NT2/D1 (cell line): ENCODE data around the gene RBM42.

Source experiments
- DNase-seq: peaks from one replicate; pipeline ENCODE4 v3.0.0-alpha.2; 2011; ENCODE audit warnings: low read depth, low spot score
- H3K27me3 ChIP-seq: 2 replicates; pipeline ENCODE4 v1.6.0; 2011; ENCODE audit warnings: mild to moderate bottlenecking; ENCODE audit not compliant: insufficient read length, insufficient read depth
- H3K36me3 ChIP-seq: 2 replicates; pipeline ENCODE4 v1.6.1; 2011; ENCODE audit warnings: mild to moderate bottlenecking, low read length, mixed read lengths; ENCODE audit not compliant: insufficient read depth, insufficient read length
- H3K4me1 ChIP-seq: 2 replicates; pipeline ENCODE4 v1.5.1; 2011; ENCODE audit not compliant: insufficient read depth, insufficient read length
- H3K4me3 ChIP-seq: 2 replicates; pipeline ENCODE4 v1.5.1; 2011; ENCODE audit warnings: low read depth; ENCODE audit not compliant: insufficient read length
- H3K9ac ChIP-seq: 2 replicates; pipeline ENCODE4 v1.6.0; 2011; ENCODE audit warnings: low read depth; ENCODE audit not compliant: insufficient read length
- H3K9me3 ChIP-seq: 2 replicates; pipeline ENCODE4 v1.5.1; 2011; ENCODE audit warnings: mild to moderate bottlenecking, low read length; ENCODE audit not compliant: insufficient read depth
- SUZ12 ChIP-seq: IDR thresholded peaks from 2 replicates; pipeline ENCODE4 v1.6.1; 2011; ENCODE audit not compliant: insufficient read length, insufficient read depth; ENCODE audit errors: extremely low read depth
- YY1 ChIP-seq: IDR thresholded peaks from 2 replicates; pipeline ENCODE4 v1.6.1; 2011; ENCODE audit not compliant: insufficient read length, insufficient read depth
- ZNF274 ChIP-seq: IDR thresholded peaks from 2 replicates; pipeline ENCODE4 v1.6.1; 2011; ENCODE audit warnings: mild to moderate bottlenecking, low read depth, low read length

RBM42 gene

DNA sequence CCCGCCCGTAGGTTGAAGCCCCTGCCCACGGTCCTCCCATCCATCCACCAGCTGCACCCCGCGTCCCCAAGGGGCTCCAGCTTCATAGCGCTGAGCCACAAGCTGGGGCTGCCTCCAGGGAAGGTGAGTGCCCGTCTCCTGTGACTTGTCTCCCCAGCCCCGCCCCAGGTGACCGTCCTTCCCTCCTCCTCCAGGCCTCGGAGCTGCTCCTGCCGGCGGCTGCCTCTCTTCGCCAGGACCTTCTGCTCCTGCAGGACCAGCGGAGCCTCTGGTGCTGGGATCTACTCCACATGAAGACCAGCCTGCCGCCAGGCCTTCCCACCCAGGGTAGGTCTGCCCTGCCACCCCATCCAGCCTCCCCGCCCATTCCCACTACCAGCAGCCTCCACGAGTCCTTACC, 8.8 kb upstream of the RBM42 start:
- no peaks in the 10 kb centered on the region for H3K9me3 ChIP-seq
- H3K36me3 ChIP-seq = peaks cover 57% of the 10 kb centered on the region
- H3K27me3 ChIP-seq = no peaks in the 10 kb centered on the region
- TF ChIP-seq ZNF274 (no peak), SUZ12 (no peak), YY1 (no peak)
- no peak overlapping the region for H3K4me3 ChIP-seq
- no peaks in the 10 kb centered on the region for H3K4me1 ChIP-seq
- H3K9ac ChIP-seq = no peak overlapping the region
- no peak for DNase-seq

DNA sequence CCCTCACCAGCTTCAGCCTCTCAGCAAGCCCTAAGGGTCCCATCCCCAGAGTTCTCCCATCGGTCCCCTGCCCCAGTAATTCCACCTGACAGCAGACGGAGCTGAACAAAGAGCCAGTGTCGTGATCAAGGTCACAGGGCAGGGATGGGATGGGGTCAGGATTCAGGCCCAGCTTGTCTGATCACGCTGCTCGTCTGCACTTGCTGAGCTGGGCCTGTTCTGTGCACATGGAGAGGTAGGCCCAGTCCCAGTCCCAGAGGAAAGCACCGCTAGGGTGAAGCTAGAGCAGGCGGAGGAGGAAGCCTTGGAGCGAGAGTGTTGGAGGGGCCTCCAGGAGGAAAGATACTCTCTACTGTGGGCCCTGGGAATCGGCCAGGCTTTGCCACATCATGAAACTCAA, 7.1 kb upstream of the RBM42 start:
- no peaks in the 10 kb centered on the region for H3K27me3 ChIP-seq
- H3K4me1 ChIP-seq = no peaks in the 10 kb centered on the region
- peaks cover 49% of the 10 kb centered on the region for H3K36me3 ChIP-seq
- DNase-seq = no peak
- TF ChIP-seq SUZ12 = no peak
- TF ChIP-seq ZNF274 = no peak
- TF ChIP-seq YY1 = no peak
- H3K4me3 ChIP-seq = no peak overlapping the region
- H3K9me3 ChIP-seq = no peaks in the 10 kb centered on the region
- no peak overlapping the region for H3K9ac ChIP-seq

DNA sequence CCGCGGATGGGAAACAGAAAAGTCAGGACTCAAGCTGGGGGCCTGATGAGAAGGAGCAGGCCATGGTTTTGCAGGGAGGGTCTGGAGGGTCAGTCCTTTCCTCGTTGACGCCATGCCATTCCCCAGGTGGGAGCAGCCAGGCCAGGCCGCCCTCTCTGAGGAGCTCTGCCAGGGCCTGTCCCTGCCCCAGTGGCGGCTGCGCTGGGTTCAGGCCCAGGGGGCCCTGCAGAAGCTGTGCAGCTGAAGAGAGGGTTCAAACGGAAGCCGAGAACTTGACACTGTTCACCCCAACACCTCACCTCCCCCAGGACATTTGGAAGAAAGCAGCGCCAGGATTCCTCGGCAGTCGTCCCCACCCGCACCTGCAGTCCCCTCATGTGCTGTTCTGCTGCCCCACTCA, 6.1 kb upstream of the RBM42 start:
- no peak overlapping the region for H3K9ac ChIP-seq
- H3K36me3 ChIP-seq = peaks cover 42% of the 10 kb centered on the region
- H3K9me3 ChIP-seq = no peaks in the 10 kb centered on the region
- H3K4me3 ChIP-seq = no peak overlapping the region
- TF ChIP-seq SUZ12 = no peak
- no peak for TF ChIP-seq ZNF274
- no peak for TF ChIP-seq YY1
- H3K27me3 ChIP-seq = no peaks in the 10 kb centered on the region
- DNase-seq = no peak
- H3K4me1 ChIP-seq = no peaks in the 10 kb centered on the region

DNA sequence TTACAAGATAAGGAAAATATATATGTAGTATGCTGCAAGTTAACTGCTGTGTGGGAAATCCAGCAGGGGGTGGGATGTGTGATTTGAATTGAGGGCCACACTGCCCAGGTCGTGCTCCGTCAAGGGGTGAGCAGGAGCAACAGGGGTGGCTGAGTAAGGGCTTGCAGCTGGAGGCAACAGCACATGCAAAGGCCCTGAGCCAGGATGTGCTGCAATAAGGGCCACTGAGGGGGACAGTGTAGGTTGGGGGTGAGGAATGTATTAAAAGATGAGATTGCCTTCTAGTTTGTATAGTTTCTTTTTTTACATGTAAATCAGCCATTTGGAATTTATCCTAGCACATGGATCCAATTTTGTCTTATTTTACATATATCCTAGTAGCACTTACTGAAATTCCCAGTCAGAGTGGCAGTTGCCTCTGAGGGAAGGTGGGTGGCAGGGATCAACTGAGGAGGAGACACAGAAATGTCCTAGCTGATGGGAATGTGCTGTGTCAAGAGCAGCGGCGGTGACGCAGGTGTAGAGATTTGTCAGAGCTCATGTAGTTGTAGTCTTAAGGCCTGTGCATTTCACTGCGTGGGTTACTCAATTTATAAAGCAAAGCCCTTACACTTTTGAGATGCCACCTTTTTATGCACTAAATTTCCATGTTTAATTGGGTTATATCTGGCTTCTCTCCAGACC, 5.4 kb upstream of the RBM42 start:
- DNase-seq = no peak
- H3K9me3 ChIP-seq = no peaks in the 10 kb centered on the region
- no peaks in the 10 kb centered on the region for H3K27me3 ChIP-seq
- no peak for TF ChIP-seq YY1
- H3K36me3 ChIP-seq = peaks cover 36% of the 10 kb centered on the region
- no peak overlapping the region for H3K4me3 ChIP-seq
- H3K4me1 ChIP-seq = no peaks in the 10 kb centered on the region
- no peak overlapping the region for H3K9ac ChIP-seq

DNA sequence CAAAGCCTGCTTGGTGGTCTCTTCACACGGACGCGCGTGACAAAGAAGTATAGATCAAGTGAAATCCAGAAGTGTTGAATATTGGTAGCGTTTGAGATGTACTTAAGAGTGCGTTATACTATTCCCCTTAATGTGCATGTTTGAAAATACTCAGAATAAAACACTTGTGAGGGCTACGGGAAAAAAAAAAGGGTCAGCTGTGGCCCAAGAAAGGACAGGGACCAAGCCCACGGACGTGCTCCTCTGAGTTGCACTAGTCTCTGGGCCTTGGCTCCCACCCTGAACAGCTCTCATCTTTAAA, 622 bp upstream of the RBM42 start:
- Histone ChIP-seq H3K9ac (peak overlapping the region; percentile 66), H3K27me3 (no peaks in the 10 kb centered on the region), H3K4me1 (peaks cover 2% of the 10 kb centered on the region), H3K36me3 (peaks cover 29% of the 10 kb centered on the region), H3K9me3 (no peaks in the 10 kb centered on the region), H3K4me3 (peak overlapping the region; percentile 84)
- DNase-seq = no peak
- TF ChIP-seq SUZ12 = no peak
- no peak for TF ChIP-seq ZNF274

DNA sequence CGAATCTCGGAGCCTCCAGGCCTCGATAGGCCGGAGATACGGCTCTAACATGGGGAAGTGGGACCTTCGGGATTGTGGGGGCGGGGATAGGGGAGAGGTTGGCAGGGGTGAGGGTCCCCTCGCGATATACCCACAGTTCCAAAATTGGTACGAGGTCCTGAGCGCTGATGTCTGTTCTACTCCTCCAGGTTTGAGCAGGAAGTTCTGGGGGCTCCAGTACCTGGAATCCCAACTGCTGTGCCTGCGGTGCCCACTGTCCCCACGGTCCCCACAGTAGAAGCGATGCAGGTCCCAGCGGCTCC, 447 bp downstream of the RBM42 start:
- Histone ChIP-seq H3K36me3 (peaks cover 39% of the 10 kb centered on the region), H3K27me3 (no peaks in the 10 kb centered on the region), H3K4me1 (peaks cover 2% of the 10 kb centered on the region), H3K9me3 (no peaks in the 10 kb centered on the region), H3K4me3 (peak overlapping the region; percentile 84), H3K9ac (peak overlapping the region; percentile 85)
- TF ChIP-seq ZNF274 = no peak
- TF ChIP-seq SUZ12 = no peak
- TF ChIP-seq YY1 = no peak
- no peak for DNase-seq

DNA sequence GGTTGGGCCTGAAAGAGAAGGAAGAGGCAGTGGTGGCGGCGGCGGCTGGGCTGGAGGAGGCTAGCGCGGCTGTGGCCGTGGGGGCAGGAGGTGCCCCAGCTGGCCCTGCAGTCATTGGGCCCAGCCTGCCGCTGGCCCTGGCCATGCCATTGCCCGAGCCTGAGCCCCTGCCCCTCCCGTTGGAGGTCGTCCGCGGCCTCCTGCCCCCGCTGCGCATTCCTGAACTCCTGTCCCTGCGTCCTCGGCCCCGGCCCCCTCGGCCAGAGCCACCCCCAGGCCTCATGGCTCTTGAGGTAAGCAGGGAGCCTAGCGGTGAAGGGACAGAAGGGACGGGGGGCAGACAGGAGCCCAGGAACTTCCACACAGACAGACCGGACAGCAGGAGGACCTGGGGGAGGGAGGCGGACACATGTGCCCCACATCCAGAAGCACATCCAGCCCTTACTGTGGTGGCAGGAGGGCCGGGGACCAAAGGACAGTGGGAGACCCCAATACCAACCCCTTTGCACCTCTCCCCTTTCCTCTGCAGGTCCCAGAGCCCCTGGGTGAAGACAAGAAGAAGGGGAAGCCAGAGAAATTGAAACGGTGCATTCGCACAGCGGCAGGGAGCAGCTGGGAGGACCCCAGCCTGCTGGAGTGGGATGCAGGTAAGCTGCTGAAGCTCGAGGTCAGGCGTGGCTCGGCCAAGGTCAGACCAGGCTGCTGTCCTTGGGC, 5.0 kb downstream of the RBM42 start:
- Histone ChIP-seq H3K36me3 (peaks cover 72% of the 10 kb centered on the region), H3K9me3 (no peaks in the 10 kb centered on the region), H3K9ac (no peak overlapping the region), H3K4me1 (peaks cover 5% of the 10 kb centered on the region), H3K4me3 (no peak overlapping the region), H3K27me3 (no peaks in the 10 kb centered on the region)
- TF ChIP-seq SUZ12 (no peak), ZNF274 (no peak), YY1 (no peak)
- DNase-seq = no peak

DNA sequence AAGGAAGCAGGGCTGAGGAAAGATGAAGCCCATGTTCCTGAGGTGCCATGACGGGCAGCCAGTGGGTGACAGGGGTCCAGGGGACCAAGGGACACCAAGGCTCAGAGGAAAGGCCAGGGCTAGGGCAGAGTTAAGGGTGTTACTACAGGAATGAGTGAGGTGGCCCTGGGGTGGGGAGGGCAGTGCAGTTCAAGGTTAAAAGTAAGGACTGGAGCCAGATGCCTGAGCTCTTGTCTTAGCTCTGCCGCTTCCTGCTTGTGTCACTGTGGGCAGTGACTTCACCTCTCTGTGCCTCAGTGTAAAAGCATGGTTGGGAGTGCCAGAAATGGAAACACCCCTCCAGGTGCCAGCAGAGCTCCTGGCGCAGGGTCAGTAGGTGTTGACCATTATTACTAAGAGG, 7.8 kb downstream of the RBM42 start:
- no peak overlapping the region for H3K9ac ChIP-seq
- H3K27me3 ChIP-seq = no peaks in the 10 kb centered on the region
- H3K36me3 ChIP-seq = peaks cover 58% of the 10 kb centered on the region
- TF ChIP-seq YY1 (no peak), ZNF274 (no peak), SUZ12 (no peak)
- no peaks in the 10 kb centered on the region for H3K9me3 ChIP-seq
- no peak overlapping the region for H3K4me3 ChIP-seq
- no peak for DNase-seq
- H3K4me1 ChIP-seq = peaks cover 4% of the 10 kb centered on the region
